Effector memory CD4-positive, alpha-beta T cell (primary cell): ENCODE data around the gene ST6GALNAC4.

Experiments
- DNase-seq, 3 donors: peaks; one replicate each; pipeline ENCODE4 v3.0.0-alpha.2; 2020
- H3K27ac ChIP-seq: 2 replicates; pipeline ENCODE4 v1.7.0; 2013; ENCODE audit warnings: mild to moderate bottlenecking, low read length, moderate library complexity; ENCODE audit not compliant: insufficient read depth, poor library complexity, severe bottlenecking
- H3K27me3 ChIP-seq: replicated peaks from 2 replicates; pipeline ENCODE4 v1.7.0; 2013; ENCODE audit warnings: mild to moderate bottlenecking, low read length; ENCODE audit not compliant: insufficient read depth, control insufficient read depth, poor library complexity, severe bottlenecking
- H3K36me3 ChIP-seq: 2 replicates; pipeline ENCODE4 v1.7.0; 2013; ENCODE audit warnings: mild to moderate bottlenecking, low read length, moderate library complexity; ENCODE audit not compliant: control insufficient read depth, insufficient read depth
- H3K4me1 ChIP-seq: 2 replicates; pipeline ENCODE4 v1.7.0; 2013; ENCODE audit warnings: low read length, mild to moderate bottlenecking; ENCODE audit not compliant: control insufficient read depth, insufficient read depth, poor library complexity, severe bottlenecking
- H3K4me3 ChIP-seq: 2 replicates; pipeline ENCODE4 v1.7.0; 2013; ENCODE audit warnings: low read length, low read depth, mild to moderate bottlenecking; ENCODE audit not compliant: insufficient read depth, poor library complexity, severe bottlenecking
- H3K9me3 ChIP-seq: 2 replicates; pipeline ENCODE4 v1.7.0; 2013; ENCODE audit warnings: mild to moderate bottlenecking, low read length, moderate library complexity; ENCODE audit not compliant: control insufficient read depth
- total RNA-seq, 3 donors: gene quantifications; one replicate each; lab custom pipeline; 2026; lab: John Stamatoyannopoulos, UW

The ST6GALNAC4 gene
- total RNA-seq = 10.4 to 18.5 (median 13.6) reads per million in 3 donors

GRCh38 chr9:127916720-127917581 lies at the start of gene ST6GALNAC4:
Gene ST6GALNAC4, minus strand, starts transcription at chr9:127917041. Its CDS starts 622 bp downstream, at chr9:127916419.
- Histone ChIP-seq H3K9me3 (no peaks in the 10 kb centered on the region), H3K4me1 (peaks cover 35% of the 10 kb centered on the region), H3K36me3 (peaks cover 4% of the 10 kb centered on the region), H3K27me3 (no peaks in the 10 kb centered on the region), H3K27ac (peak within 1 kb of the TSS; percentile 53), H3K4me3 (peak within 1 kb of the TSS; percentile 73)
- peak; percentile 91 to 96 (median 93) for DNase-seq

GRCh38 chr9:127965953-127966352 lies 49.1 kb upstream of the ST6GALNAC4 start:
- DNase-seq = no peak
- Histone ChIP-seq H3K27ac (peak overlapping the region; percentile 50), H3K36me3 (peaks cover 22% of the 10 kb centered on the region), H3K27me3 (no peaks in the 10 kb centered on the region), H3K4me3 (no peak overlapping the region), H3K4me1 (peaks cover 95% of the 10 kb centered on the region), H3K9me3 (no peaks in the 10 kb centered on the region)

GRCh38 chr9:127963359-127964064 lies 46.7 kb upstream of the ST6GALNAC4 start:
- H3K4me3 ChIP-seq = peak overlapping the region; percentile 0
- peaks cover 90% of the 10 kb centered on the region for H3K4me1 ChIP-seq
- no peaks in the 10 kb centered on the region for H3K9me3 ChIP-seq
- peak overlapping the region; percentile 51 for H3K27ac ChIP-seq
- no peaks in the 10 kb centered on the region for H3K27me3 ChIP-seq
- peaks cover 18% of the 10 kb centered on the region for H3K36me3 ChIP-seq
- DNase-seq = no peak

- no peak for DNase-seq
- Histone ChIP-seq H3K4me1 (peaks cover 90% of the 10 kb centered on the region), H3K4me3 (no peak overlapping the region), H3K9me3 (no peaks in the 10 kb centered on the region), H3K27me3 (no peaks in the 10 kb centered on the region), H3K36me3 (peaks cover 18% of the 10 kb centered on the region), H3K27ac (peak overlapping the region; percentile 51)
These were observed 46.2 kb upstream of the ST6GALNAC4 start for GRCh38 chr9:127963041-127963358.

GRCh38 chr9:127962278-127962677 lies 45.4 kb upstream of the ST6GALNAC4 start:
- DNase-seq = no peak

GRCh38 chr9:127961613-127962155 lies 44.8 kb upstream of the ST6GALNAC4 start:
- Histone ChIP-seq H3K4me1 (peaks cover 88% of the 10 kb centered on the region), H3K36me3 (peaks cover 18% of the 10 kb centered on the region), H3K9me3 (no peaks in the 10 kb centered on the region), H3K4me3 (no peak overlapping the region), H3K27me3 (no peaks in the 10 kb centered on the region), H3K27ac (peak overlapping the region; percentile 58)
- DNase-seq = no peak

More at GRCh38 chr9:127962278-127962677, 45.4 kb upstream of the ST6GALNAC4 start:
- no peak overlapping the region for H3K4me3 ChIP-seq
- peaks cover 18% of the 10 kb centered on the region for H3K36me3 ChIP-seq
- H3K27me3 ChIP-seq = no peaks in the 10 kb centered on the region
- H3K4me1 ChIP-seq = peaks cover 90% of the 10 kb centered on the region
- no peaks in the 10 kb centered on the region for H3K9me3 ChIP-seq
- H3K27ac ChIP-seq = peak overlapping the region; percentile 58

- DNase-seq = no peak
- H3K4me3 ChIP-seq = no peak overlapping the region
- H3K36me3 ChIP-seq = peaks cover 18% of the 10 kb centered on the region
- no peaks in the 10 kb centered on the region for H3K27me3 ChIP-seq
- H3K9me3 ChIP-seq = no peaks in the 10 kb centered on the region
- H3K4me1 ChIP-seq = peaks cover 85% of the 10 kb centered on the region
- peak overlapping the region; percentile 58 for H3K27ac ChIP-seq
These were observed 44.3 kb upstream of the ST6GALNAC4 start for GRCh38 chr9:127961155-127961490.

- no peaks in the 10 kb centered on the region for H3K9me3 ChIP-seq
- peaks cover 18% of the 10 kb centered on the region for H3K36me3 ChIP-seq
- DNase-seq = no peak
- H3K27ac ChIP-seq = peak overlapping the region; percentile 58
- no peak overlapping the region for H3K4me3 ChIP-seq
- peaks cover 85% of the 10 kb centered on the region for H3K4me1 ChIP-seq
- H3K27me3 ChIP-seq = no peaks in the 10 kb centered on the region
These were observed 43.7 kb upstream of the ST6GALNAC4 start for GRCh38 chr9:127960410-127961154.

GRCh38 chr9:127959841-127960409 lies 43.1 kb upstream of the ST6GALNAC4 start:
- peaks cover 85% of the 10 kb centered on the region for H3K4me1 ChIP-seq
- H3K36me3 ChIP-seq = peaks cover 18% of the 10 kb centered on the region
- H3K27me3 ChIP-seq = no peaks in the 10 kb centered on the region
- H3K9me3 ChIP-seq = no peaks in the 10 kb centered on the region
- no peak overlapping the region for H3K4me3 ChIP-seq
- H3K27ac ChIP-seq = peak overlapping the region; percentile 58
- DNase-seq = no peak
